ENCODE data around the gene NDUFA5. TPM values are rescaled to one million over a fixed set of nuclear protein-coding genes. Genes with fewer than 3 reads are reported as not detected.
"Not testable (repeated sequence)": the region's sequence is repeated elsewhere in the genome, so short reads cannot be mapped to it uniquely, and the experiment has no call there.

The NDUFA5 gene
- polyA plus RNA-seq, 1 donor: 109 TPM

DNA sequence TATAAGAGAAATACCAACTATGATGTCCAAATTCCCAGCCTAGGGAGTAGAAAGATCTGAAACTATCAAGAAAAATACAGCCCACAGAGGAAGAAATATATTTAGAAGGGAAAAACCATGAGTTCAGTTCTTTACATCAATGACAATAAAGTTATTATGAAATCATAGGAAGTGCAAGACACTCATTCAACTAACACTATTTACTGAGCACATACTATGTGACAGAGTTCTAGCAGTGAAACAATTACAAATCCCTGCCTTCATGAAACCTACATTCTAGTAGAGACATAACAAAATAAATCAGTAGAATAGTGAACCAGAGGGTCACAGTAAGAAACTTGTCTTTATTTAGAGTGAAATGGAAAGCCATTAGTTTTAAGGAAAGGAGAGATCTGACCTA is 2.1 kb downstream of the NDUFA5 start:
- no peak for DNase-seq

DNA sequence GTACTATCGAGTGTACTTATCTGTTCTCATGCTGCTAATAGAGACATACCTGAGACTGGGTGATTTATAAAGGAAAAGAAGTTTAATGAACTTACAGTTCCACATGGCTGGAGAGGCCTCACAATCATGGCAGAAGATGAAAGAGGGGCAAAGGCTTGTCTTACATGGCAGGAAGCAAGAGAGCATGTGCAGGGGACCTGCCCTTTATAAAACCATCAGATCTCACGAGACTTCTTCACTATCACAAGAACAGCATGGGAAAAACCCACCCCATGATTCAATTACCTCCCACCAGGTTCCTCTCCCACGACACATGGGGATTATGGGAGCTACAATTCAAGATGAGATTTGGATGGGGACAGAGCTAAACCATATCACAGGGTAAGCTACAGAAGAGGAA is 4.5 kb downstream of the NDUFA5 start:
- DNase-seq: no peak

DNA sequence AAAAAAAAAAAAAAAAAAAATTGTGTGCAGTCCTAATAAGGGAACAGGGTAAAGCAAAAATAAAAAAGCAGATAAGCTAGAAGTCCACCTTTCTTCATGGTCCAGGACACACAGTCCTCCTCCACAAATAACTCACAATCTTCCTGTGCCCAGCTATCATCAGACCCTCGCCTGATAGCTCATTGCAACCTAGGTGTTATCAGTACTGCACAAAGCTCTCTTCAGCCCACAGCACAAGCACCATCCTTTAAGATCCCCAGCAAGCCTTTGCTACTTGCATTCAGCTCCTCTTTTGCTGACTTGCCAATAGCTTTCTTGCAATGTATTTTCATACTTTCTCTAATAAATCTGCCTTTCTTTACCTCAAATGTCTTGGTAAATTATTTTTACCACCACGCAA is 5.0 kb downstream of the NDUFA5 start:
- no peak for DNase-seq

DNA sequence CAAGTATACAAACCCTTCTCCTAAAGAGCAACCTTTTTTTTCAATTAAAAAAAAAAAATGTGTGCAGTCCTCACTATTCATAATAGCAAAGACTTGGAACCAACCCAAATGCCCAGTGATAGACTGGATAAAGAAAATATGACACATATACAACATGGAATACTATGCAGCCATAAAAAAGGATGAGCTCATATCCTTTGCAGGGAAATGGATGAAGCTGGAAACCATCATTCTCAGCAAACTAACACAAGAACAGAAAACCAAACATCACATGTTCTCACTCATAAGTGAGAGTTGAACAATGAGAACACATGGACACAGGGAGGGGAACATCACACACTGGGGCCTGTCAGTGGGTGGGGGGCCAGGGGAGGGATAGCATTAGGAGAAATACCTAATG is 5.5 kb downstream of the NDUFA5 start:
- DNase-seq: not testable (repeated sequence)

DNA sequence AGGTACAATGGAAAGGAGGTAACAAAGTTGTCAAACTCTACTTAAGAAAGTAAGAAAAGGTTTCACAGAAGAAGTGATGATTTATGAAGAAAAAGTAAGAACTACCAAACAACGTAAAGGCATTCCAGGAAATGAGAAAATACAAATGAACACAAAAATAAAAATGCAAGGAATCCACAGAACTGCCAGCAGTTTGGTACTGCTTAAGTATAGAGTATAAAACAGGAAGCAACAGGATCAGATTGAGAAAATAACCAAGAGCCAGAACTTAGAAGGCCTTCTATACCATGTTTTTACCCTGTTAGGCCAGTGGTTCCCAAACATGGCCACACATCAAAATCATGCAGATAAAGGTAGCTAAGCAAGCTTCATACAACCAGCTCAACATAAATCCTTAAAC is 9.2 kb downstream of the NDUFA5 start:
- DNase-seq: no peak

DNA sequence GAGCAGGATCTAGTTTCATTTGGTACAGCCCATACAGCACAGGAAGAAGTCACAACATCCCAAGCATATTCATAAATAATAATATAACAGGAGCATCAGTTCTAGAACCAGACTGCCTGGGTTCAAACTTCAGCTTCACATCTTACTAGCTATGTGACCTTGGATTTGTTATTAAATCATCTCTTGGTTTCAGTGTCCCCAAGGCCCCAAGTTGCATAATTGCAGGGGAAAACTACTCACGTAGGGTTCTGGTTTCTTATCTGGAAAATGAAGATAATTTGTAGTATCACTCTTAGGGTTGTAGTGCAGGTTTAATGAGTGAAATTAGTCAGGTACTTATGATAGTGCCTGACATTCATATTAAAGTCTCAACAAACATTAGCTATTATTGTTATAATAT is 17.7 kb downstream of the NDUFA5 start:
- no peak for DNase-seq

DNA sequence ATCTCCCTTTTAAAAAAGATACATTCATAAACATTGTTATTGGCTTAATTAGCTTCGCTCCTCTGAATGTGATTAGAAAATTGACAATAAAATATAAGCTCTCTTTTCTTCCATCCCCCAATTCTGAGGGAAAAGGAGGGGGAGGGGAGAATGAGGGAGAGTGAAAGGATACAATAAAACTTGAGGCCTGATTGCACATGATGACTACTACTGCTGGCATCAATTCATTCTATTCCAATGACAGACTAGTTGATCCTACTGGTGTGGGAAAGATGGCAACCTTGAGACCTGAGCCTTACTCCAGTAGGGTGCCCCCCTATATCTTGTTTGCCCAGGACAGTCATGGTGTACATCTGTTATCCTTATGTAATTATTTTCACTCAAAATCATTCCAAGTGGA is 18.7 kb downstream of the NDUFA5 start:
- no peak for DNase-seq

DNA sequence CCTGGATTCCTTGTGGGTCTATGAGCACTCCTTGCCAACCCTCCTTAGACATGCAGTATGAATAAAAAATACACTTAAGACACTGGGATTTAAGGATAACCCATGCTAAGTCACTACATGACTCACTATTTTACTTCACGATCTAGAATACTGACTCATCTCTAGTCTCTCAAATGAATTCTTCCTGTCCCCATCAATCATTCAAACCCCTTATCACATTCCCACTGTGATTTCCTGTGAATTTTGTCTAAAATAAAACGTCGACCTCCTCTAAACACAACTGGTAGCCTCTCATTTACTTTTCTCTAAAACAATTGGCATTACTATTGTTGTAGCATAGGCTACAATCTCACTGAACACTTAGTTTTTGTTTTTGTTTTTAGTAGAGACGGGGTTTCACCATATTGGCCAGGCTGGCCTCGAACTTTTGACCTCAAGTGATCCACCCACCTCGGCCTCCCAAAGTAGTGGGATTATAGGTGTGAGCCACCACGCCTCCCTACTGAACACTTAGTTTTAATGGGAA is 19.4 kb downstream of the NDUFA5 start:
- no peak for DNase-seq

DNA sequence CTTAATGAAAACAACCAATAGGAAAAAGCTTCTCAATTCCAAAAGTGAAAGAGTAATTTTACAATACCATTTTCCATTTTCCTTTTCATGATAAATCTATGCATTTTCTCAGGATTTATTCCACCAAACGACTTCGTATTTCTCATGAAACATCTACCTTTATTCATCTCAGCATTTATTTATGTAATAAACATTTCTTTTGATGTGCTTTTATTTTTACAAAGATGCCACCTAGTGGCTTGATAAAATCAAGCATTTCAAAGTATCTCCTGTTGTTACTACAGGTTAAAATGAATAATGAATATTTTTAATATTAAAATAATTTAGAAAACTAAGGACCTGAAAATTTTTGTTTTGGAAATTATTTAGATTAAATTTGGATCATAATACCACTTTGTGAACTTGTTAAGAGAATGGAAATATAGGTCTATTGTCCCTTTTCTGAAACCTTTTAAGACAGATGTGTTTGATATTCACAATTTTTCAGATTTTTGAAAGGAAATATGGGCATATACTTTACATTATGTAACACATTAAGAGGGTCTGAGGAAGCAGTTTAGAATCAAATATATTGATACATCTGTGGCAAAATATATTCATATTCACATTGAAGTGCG is 20.5 kb downstream of the NDUFA5 start:
- DNase-seq: no peak

DNA sequence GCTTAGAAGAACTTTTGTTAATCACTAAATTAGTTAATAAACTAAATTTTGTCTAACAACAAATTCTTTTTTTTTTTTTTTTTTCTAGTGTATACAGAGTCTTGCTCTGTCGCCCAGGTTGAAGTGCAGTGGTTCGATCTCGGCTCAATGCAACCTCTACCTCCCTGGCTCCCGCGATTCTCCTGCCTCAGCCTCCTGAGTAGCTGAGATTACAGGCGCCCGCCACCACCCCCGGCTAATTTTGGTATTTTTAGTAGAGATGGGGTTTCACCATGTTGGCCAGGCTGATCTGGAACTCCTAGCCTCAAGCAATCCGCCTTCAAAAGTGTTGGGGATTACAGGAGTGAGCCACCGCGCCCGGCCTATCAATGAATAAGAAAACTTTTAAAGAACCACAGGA is 22.1 kb downstream of the NDUFA5 start:
- DNase-seq: no peak

DNA sequence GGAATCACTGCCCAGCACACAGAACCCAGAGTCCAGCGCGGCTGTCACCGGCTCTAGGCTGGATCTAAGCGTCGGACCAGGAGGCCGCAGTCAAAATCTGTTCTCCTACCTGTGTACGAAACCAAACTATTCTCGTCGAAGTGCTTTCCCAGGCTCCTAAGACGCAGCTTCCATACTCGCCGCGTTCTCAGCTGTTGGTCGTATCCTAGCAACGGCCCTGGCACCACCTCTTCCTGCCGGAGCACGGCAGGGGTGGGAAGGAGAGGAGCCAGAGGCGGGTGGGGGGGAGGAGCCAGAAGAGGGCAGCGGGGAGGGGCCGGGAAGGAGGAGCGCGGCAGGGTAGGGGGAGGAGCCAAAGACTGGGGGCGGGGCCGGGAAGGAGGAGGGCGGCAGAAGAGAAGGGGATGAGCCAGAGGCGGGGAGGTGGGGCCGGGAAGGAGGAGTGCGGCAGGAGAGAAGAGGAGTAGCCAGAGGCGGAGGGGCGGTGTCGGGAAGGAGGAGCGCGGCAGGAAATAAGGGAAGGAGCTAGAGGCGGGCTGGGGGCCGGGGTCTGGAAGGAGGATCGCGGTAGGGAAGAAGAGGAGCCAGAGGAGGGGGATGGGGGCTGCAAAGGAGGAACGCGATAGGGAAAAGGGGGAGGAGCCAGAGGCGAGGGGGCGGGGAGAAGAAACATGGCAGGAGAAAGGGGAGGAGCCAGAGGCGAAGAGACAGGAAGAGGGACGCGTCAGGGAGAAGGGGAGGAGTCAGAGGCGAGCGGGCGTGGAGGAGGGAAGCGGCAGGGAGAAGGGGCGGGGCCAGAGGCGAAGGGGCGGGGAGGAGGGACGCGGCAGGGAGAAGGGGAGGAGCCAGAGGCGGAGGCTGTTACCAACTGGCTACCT is 23.0 kb downstream of the NDUFA5 start, which contains the start of gene IQUB:
IQUB (minus strand) TSS at position 213 of the 878 bp plus-strand sequence. CDS start 22,255 bp downstream, outside the sequence.
- DNase-seq: peak; percentile 95

DNA sequence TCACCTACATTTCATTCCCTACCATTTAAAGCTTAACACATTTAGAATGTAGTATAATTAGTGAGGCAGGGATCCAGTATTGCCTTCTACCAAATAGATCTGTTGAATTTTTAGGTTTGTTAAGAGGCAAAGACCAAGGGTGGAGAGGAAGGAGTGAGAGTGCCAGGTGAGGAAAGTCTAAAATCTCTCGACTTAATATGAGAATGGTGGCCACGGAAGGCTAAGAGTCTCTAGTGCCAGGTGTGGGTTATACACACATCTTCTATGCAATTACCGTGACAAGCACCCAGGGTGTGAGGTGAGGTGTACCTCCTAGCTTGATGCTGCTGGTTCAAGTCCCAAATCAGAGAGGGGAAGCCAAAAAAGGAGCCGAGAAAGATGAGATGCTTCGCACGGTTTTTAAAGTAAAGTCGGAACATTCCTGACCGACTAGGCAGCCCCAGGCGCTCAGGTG is 23.7 kb downstream of the NDUFA5 start:
- no peak for DNase-seq

DNA sequence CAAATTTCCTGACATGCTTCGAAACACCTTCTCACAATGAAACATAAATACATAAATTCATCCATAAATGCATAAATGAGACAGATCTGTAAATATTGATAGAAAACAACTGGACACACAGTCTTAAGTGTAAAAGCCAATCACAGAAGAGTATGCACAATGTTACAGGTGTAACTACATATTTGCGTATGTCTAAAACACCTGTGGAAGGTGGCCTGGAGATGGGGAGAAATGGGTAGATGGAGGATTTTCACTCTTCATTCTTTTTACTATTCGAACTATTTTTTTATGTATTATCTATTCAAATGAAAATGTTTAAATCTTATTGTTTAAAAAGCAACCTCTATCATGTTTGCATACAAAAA is 24.1 kb downstream of the NDUFA5 start:
- no peak for DNase-seq

DNA sequence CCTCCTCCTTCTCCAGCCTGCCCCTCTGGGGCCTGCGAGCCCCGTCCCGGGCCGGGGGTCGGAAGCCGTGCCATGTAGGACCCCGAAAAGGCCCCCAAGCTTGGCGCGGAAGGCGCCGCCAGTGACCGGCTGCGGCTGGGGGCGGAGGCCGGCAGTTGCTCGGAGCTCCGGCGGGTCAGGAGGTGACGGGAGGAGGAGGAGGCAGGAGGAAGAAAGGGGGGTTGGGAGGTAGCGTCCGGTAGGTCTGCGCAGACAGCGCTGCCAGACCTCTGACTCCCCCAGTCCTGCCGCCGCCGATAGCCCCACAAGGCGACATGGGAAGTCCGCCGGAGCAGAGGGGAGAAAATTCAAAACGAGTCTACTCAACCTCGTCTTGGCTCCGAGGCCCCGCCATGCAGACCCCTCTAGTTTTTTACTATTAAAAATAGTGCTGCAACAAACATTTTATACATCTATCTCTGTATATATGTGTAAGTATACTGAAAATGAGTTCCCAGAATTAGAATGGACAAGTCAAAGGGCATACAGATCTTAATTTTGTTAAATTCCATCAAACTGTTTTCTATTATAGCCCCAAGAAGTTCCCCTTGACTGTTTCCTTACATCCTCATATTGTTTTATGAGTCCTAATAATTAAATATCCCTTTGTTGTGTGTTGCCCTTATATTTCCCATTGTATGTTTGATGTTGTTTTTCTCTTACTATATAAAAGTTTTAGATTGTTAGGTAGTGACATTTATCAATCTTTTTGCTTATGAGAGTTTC is 24.6 kb downstream of the NDUFA5 start:
- DNase-seq: not testable (repeated sequence)

DNA sequence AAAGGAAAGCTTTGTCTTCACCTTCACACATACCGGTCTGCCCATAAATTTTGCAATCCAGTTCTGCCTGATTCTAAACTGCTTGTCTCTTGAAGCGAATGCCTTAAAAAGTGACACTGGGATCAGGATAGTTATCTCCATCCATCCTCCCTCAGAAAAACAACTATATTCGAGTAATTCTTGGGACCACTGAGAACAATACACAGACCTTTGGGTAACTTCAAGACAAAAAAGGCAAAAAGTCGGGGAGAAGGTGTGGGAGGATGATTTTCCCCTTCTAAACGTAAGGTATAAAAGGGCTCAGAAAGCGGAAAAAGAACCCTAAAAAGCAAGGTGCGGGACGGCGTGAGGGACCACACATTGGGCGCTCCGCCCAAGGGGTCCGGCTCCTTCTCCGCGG is 25.3 kb downstream of the NDUFA5 start:
- DNase-seq: not testable (repeated sequence)

DNA sequence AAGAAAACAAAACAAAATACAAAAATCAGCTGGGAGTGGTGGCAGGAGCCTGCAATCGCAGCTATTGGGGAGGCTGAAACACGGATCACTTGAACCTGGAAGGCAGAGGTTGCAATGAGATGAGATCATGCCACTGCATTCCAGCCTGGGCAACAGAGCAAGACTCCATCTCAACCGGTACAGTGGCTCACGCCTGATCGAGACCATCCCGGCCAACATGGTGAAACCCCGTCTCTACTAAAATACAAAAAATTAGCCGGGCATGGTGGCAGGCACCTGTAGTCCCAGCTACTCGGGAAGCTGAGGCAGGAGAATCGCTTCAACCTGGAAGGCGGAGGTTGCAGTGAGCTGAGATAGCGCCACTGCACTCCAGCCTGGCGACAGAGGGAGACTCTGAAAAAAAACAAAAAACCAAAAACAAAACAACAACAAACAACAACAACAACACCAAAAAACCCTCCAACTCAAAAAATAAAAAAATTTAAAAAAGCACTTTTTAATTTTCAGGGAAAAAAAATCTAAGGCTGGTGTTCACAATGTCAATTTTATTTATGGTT is 27.5 kb downstream of the NDUFA5 start:
- DNase-seq: not testable (repeated sequence)

DNA sequence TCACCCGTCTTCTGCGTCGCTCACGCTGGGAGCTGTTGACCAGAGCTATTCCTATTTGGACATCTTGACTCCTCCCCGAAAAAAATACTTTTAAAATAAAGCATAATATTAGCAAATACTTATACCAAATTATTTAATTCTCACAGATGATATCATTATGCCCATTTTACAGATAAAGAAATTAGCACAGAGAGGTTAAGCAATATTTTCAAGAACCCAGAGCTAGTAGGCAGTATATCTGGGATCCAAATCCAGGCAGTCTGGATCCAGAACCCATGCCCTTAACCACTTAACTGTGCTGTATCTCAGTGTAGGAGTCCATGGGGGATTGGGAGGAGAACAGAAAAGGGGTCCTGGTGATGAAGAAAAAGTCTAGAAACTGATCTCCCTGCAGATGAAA is 29.4 kb downstream of the NDUFA5 start:
- no peak for DNase-seq

DNA sequence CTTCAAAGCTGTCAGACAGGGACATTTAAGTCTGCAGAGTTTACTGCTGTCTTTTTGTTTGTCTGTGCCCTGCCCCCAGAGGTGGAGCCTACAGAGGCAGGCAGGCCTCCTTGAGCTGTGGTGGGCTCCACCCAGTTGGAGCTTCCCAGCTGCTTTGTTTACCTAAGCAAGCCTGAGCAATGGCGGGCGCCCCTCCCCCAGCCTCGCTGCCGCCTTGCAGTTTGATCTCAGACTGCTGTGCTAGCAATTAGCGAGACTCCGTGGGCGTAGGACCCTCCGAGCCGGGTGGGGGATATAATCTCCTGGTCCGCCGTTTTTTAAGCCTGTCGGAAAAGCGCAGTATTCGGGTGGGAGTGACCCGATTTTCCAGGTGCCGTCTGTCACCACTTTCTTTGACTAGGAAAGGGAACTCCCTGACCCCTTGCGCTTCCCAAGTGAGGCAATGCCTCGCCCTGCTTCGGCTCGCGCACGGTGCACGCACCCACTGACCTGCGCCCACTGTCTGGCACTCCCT is 29.8 kb downstream of the NDUFA5 start:
- not testable (repeated sequence) for DNase-seq

DNA sequence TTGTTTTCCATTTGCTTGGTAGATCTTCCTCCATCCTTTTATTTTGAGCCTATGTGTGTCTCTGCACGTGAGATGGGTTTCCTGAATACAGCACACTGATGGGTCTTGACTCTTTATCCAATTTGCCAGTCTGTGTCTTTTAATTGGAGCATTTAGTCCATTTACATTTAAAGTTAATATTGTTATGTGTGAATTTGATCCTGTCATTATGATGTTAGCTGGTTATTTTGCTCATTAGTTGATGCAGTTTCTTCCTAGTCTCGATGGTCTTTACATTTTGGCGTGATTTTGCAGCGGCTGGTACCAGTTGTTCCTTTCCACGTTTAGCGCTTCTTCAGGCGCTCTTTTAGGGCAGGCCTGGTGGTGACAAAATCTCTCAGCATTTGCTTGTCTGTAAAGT is 31.1 kb downstream of the NDUFA5 start:
- DNase-seq: not testable (repeated sequence)

DNA sequence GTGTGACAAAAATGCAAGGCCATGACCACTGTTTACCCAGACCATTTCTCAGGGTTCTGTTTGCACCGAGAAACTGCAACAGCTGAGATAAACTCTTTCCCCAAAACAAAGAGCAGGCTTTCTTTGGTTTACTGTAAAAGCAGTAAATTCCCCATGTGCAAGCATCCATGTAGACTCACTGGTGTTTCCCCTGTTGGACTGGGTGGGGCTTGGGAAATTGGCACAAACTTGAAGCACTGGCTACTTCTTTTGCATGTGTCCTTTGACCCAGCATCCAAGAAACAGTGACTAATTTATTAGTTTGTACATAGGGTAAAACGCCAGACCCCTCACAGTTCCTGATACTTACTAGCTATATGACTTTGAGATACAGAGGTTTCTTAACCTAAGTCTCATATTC is 35.6 kb downstream of the NDUFA5 start:
- DNase-seq: no peak

DNA sequence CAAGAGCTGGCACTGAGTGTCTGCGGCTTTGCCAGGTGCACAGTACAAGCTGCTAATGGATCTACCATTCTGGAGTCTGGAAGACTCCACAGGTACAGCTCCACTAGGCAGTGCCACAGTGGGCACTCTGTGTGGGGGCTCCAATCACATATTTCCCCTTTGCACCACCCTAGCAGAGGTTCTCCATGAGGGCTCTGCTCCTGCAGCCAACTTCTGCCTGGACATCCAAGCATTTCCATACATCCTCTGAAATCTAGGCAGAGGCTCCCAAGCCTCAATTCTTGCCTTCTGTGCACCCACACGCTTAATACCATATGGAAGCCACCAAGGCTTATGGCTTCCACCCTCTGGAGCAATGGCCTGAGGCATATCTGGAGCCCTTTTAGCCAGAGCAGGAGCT is 52.4 kb downstream of the NDUFA5 start:
- DNase-seq: no peak

DNA sequence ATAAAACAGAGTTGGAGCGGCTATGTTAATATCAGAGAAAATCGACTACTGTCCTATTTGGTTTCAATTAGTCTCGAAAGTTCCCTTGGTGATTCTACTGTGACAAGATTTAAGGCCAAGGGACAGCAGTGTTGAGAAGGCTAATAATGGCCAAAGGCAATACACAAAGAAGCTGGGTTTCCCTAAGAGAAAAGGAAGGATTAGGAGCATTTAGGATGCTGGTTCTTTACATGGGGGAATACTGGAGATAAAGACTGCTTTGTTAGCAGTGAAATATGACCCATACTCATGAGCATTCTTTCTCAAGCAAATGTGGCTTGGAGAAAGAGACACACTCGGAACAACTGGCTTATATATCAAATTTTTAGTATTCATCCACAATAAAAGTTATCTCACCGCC is 55.4 kb downstream of the NDUFA5 start:
- DNase-seq: no peak

All from hindlimb muscle (tissue), 1 donor.